Activated naive CD4-positive, alpha-beta T cell treated with Interleukin-2 at 50 U/mL for 16 hours (primary cell): ENCODE results near the gene KIF21B.

Experiments
- DNase-seq: peaks from one replicate; pipeline ENCODE4 v3.0.0-alpha.2; 2020

Gene KIF21B

DNA sequence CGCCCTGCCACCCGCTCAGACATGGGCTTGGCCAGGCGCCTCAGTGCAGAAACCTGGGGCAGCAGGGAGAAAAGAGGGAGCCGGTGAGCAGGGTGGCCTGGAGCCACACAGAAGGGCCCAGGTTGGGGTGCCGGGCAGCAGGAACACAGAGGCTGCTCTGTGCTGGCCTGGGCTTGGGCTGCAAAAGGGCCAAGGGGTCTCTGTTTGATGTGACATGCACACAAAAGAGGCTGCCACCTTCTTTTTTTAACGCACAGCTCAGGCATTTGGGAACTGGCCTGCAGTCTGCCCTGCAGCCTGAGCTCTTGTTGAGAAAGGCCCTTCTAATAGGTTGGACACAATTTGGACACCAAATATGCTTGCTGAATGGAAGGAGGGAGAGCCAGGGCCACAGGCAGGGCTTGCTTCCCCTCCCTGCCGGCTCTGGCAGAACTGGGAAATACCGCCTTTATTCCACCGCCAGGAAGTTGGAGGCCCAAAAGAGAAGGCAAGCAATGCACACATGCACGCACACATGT lies 32.4 kb downstream of the KIF21B start:
- DNase-seq, result no peak

DNA sequence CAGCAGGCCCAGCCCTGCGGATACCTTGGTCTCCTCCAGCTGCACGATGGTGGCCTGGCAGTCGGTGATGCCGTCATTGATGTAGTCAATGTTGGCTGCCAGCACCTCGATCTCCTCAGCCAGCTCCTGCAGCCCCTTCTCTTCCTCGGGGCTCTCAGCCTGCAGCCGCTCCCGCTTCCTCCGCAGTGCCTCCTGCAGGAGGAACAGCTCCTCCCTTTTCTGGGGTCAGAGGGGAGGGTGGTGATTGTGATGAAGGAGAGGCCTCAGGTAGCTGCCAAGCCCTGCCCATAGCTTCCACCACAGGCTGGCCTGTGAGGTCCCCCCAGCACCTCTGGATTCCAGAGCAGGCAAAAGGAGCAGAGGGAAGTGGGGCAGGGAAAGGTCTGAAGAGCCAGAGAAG lies 33.4 kb downstream of the KIF21B start:
- no peak for DNase-seq

DNA sequence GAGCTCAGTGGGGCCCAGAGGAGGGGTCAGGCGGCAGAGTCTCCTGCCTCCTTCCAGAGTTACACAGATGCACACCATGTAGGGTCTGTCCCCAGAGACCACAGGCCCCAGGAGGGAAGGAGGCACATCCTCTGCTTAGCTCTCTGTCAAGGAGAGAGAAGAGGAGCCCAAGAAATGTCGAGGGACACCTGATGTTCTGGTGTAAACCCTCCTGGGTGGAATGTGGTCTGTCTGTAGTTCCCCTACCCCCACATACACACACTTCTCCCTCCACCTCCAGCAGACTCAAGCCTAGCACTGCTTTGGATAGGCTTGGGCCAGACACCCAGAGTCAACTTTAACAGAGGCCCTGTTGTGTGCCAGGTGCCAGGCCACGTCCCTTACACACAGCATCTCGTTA lies 34.2 kb downstream of the KIF21B start:
- DNase-seq, result no peak

DNA sequence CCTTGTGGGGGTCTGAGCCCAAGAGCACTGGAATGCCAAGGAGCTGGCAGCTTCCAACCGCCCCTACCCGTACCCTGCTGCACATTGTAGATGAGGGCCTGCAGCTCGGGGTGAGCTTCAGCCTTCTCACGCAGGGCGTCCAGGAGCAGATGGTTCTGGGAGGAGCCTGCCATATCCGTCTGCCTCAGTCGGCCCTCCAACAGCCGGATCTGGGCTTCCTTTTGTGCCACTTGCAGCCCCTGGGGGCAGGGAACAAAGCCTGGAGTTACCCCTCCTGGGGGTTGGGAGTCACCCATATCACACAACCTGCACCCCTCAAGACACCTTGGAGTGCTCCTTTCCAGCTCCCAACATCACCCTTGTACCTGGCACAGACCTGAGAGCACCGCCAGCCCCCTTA lies 34.8 kb downstream of the KIF21B start:
- no peak for DNase-seq

DNA sequence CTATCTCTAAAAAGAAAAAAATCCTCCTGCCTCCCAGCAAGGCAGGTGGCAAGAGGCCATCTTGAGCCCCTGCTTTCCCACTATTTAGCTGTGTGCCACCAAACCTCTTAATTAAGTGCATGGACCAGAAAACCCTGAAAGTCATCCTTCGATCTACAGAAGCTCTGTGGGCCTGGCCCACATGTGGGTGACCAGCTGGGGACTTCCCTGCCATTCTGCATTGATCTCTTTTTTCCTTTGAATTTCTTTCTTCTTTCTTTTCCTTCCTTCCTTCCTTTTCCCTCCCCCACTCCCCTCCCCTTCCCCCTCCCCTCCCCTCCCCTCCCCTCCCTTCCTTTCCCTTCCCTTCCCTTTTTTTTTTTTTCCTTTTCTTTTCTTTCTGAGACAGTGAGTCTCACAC lies 38.0 kb downstream of the KIF21B start:
- DNase-seq, result no peak

DNA sequence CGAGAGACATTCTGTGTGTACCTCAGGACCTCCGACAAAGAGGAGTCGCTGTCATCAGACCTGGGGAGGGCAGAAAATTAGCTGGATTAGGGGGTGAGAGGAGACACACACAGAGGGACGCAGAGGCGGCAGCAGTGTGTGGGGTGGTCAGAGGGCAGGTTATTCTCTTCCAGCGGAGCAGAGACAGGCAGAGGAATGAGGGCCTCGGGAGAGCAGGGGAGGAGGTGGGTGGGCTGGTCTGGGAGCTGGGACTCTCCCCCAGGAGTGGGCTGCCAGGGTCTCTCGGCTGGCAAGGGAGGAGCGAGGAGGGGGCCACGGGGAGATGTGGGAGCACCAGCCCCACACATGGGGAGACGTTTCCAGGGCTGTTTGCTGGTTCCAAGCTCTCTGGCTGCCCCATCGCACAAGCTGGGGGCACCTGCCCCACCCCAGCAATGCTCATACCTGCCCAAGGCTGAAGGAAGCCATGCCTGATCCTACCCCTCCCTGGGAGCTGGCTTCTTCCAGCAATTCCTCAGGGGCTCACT lies 40.4 kb downstream of the KIF21B start:
- no peak for DNase-seq

DNA sequence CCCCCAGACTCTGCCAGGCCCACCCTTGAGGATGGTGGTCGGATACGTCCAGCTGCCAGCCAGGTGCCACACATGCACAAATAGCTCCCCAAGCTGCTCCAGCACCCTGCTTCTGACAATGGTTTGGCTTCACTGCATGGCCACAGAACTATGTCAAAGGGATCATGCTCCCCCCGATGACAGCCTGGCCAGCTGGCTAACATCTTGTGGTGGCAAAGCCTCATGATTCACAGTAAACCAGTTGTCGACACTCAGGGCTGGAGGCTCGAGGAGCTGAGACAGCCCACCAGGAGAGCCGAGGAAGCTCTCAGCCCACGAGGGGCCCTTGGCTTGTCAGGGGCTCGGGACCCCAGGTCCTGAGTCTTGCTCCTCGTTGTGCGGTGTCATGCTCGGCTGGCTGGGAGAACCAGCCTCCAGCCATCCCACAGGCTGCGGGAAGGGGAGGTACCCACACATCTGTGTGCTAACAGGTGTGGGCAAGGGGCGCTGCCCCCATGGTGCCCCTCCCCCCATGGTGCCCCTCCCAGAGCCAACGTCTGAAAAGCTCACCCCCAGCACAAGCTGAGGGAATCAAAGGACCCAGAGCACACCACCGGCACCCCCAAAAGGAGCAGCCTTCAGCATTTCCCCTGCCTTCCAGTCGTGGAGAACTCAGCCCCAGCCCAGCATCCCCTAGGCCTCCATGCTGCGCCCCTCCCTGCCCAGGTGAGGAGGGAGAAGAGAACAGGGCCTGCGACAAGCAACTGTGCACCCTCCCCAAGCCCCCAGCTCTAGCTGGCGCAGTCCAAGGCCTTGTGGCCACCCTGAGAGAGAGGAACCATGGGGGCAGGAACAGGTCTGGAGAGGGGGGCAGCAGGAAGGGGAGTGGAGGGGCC lies 41.2 kb downstream of the KIF21B start:
- no peak for DNase-seq

DNA sequence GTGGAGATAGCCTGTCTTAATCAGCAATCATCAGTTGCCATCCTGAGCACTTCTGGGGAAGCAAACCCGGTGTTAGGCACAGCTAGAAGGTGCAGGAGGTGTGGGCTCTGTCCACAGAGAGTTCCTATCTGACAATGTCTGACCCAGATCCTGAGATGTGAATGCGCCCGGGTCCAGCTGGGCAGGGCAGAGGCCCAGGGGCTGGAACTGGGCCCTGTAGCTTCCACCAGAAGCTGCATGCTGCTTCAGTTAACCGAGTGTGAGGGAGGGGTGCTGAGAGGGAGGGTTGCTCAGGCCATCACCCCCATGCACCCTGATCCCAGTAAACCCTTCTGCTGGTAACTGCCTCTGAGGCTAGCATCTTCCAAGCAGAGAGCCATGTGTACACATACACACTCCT lies 42.2 kb downstream of the KIF21B start:
- no peak for DNase-seq

DNA sequence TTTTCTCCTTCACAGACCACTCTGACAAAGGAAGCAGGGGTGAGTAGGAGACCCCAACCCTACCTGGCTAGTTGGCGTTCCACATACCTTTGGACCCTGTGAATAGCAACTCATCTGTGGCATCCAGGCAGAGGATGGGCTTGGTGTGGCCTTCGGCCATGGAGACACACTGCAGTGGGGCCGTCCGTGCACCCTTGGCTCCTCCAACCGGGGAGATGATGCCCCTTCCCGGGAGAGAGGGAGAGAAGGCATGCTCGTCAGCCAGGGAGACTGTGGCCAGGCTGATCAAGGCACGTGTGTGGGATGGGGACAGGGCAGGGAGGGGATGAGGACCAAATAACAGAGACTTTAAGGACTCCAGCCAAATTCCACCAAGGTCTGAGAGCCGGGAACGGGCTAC lies 42.6 kb downstream of the KIF21B start:
- no peak for DNase-seq

DNA sequence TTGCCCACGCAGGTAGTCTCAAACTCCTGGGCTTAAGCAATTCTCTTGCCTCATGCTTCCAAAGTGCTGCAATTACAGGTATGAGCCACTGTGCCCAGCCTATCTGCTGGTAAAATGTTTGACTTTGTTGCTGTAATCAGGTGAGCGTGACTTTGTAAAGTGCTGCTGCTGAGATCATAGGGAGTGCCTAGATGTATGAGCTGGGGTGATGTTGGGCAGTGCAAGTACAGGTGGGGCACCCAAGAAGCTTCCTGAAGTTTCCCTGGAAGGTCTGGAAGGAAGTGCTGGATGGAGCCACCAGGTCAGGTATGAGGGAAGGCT lies 43.1 kb downstream of the KIF21B start:
- DNase-seq, result no peak

DNA sequence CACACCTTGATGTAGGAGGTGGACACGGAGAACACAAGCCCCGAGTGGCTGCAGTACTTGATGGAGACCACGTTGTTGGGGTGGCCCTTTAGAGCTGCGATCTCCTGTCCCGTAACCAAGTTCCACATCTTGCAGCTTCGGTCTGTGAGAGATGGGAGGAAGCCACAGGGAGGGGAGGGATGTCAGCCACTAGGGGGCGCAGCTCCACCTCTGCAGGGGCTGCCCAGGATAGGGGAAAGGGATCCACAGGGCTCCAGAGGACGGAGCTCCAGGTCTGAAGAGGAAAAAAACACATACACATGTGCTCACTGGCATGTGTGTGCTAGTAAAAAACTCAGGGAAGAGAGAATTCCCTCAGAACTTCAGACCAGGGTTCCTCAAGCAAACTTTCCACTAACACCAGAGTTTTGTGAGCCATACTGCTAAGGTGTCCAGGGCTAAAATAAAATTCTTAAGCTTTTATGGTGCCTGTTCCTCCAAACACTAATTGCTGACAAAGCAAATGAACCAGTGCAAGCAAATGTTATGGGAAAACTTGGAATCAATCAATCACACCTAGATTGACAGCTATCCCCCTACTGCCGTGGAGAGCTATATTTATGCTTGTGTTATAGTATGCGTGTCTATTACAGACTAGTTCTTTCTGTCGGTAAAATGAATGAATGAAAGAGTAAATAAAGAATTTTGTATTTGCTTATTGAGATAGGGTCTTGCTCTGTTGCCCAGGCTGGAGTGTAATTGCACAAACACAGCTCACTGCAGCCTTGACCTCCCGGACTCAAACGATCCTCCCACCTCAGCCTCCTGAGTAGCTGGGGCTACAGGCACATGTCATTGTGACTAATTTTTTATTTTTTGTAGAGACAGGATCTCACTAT lies 43.7 kb downstream of the KIF21B start:
- DNase-seq, result peak; percentile 71

DNA sequence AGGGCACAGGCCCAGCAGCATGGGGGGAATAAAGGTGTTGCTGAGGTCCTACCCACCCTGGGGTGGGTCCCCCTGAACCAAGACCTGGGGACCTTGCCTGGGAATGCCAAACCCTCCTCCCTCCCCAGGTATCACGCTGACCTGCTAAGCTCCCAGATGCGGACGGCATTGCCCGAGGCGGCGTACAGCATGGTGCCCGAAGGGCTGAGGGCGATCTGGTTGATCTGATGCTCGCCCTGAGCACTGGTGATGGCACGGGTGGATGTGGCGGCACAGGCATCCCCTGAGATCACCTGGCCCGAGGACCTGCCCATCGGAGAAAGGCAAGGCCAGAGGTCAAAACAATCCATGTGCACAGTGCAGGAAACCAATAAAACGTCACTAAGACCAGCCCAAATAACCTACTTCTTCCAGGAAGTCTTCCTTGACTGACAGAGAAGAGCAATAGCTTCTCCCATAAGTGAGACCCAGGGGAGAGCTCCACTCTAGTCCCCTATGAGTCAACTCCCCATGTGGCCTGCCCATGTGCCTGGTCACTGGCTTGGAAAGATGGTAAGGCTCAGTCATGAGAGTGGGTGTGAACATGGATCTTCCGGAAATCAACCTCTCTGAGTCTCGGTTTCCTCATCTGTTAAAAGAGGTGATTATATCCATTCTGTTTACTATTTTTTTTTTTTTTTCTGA lies 46.3 kb downstream of the KIF21B start:
- DNase-seq, result no peak

DNA sequence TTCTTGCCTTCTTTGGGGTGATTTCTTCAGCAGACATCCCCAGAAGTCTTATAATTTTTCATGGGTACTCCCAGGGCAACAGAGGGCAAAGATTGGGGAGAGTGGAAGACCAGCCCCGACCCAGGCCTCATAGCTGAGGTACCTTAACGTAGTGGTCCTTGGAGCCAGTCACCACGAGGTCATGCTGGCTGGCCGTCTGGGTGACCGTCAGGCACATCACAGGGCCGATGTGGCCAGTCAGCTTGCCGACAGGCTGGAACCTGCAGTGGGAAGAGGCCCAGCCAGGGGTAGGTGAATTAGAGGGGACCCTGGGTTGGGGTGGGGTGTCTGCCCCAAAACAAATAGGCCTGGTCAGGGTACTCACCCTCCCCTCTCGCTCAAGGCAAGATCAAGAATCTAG lies 46.9 kb downstream of the KIF21B start:
- no peak for DNase-seq

DNA sequence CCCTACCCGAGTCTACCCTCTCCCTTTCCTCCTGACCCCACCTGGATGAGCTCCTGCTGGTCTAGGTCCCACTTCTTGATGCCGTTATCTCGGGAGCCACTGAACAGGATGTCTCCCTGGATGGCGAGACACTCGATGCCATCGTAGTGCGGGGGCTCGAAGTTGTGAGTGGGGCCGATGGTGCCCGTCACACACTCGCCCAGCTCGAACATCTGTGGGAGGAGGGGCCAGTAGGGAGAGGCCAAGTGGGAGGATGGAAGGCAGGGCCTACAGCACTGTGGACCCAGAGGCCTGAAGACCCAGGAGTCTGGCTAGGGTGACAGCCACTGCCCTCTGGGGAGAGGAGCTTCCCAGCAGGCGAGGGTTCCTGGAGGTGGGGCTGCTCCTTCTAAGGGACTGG lies 48.1 kb downstream of the KIF21B start:
- DNase-seq, result no peak

DNA sequence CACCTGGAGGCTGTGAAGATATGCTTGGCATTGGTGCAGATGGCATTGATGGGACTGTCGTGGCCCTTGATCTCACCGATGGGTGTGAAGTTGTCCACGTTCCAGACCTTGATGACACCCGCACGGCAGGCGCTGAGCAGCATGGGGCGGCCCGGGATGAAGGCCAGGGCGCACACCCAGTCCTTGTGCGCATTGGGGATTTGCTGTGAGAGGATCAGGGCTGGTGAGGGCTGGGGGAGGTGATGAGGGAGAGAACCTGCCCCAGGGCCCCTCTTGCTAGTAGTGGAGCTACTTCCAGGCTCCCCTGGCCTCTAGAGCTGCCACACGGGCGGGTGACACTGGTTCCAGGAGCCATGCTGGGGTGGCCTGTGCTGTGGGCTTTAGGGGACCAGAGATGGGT lies 48.8 kb downstream of the KIF21B start:
- DNase-seq, result no peak

DNA sequence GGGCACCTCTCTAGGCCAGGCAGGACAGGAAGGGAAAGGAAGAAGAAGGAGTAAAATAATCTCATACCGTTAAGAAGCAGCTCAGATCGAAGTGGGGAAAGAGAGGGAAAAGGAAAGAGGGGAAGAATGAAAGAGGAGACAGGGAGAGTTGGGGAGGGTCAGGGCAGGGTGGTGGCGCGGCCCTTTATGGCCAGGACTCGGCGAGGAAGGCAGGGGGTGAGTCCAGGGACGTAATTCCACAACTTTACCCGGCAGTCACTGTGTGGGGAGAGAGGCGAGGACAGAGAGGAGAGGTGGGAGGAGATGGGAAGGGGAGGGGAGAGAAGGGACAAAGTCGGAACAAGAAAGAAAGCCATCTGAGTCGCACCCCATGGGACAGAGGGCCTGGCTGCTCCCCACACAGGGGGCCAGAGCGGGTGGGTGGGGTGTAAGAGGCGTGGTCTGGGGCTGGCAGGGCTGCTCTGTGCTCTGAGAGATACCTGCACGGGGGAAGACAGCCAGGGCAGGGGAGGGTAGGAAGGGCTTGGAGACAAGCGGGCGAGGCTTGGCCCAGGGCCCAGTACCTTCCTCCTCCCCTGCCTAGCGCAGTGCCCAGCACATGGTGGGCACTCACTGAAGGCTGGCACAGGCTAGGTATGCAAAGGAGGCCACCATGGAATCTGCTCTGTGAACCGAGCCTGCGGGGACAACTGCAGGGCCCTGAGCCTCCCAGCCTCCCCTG lies 49.4 kb downstream of the KIF21B start:
- DNase-seq, result no peak

DNA sequence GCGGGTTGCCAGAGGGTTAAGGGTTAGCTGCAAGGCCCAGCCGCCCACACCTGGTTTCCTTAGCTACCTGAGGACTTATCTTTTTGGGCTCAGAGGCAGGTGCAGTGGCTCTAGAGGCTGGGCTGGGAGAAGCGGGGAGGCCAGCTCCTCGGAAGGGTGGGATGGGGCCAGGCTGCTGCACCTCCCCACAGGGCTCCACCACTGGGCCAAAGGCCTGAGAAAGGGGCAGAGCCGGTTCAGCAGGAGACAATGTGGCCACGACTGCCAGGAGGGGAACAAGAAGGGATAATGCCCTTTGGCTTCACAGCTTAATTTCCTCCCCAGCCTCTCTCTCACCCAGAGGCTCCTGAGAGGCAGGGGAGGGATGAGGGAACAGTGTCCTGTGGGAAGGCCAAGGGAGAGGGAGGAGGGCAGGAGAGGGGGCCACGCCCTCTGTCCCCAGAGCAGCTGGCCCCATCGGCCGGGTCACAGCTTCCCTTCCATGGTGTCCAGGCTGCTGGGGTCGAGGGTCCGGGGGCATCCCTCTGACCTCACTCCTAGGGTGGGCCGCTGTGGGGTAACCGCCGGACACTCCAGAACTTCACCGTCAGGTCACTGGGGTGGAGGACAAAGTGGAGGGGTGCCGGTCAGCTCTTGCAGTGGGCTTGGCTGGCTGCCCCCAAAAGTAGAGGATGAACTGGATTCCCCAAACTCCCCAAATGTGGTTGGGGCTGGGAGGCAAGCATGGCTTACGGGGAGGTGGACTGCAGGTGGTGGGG lies 50.4 kb downstream of the KIF21B start:
- DNase-seq, result no peak

DNA sequence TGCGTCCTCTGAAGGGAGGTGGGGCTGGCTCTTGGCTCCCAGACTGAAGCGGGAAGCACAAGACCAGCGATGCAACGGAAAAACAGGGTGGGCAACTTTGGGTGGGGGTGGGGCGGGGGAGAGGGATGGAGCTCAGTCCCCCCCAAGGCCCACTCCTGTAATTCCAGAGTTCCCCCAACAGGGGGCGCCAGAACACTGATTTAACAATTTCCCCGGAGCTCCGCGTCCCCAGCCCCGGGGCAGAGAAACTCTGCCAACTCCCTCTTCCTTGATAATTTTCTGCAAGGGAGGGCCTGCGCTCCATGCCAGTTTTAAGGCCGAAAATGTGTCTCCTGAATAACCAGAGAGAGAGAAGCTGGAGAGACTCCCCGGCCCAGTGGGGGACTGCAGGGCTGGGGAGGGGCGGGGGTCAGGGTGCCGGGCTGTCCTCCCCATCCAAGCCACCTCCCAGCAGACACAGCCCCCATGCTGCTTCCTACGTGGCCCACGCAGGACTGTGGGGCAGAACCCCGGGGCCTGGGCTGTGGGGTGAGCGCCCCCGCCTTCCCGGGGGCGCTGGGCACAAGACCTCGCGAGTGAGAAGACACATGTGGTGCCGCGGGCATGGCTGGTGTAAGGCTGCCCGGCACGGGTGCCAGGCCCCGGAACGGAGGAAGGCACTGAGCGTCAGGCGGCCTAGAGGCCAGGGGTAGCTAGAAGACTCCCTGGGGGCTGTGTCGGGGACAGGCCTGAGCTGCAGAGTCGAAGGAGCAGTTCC lies 51.4 kb downstream of the KIF21B start:
- DNase-seq, result peak; percentile 65

DNA sequence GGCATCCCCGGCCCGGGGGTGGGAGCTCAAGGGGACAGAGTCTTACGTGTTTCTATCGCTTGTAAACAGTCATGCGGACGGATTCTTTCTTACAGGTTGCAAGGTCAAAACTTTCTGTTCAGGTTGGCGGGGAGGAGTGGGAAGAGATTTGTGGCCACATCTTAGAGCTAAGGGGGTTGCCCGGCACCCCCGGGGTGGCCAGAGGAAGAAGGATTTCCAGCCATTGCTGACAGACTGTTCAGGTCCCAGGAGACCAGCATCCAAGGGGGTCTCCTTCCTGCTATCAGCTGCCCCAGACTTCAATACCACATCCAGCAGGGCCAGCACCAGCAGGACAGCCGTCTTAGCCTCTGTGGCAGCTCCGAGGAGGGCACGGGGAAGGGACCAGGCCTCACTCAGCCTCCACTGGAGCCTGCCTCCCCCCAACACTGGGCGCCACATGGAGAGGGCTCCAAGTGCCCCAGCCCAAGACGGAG lies 52.0 kb downstream of the KIF21B start:
- DNase-seq, result no peak

DNA sequence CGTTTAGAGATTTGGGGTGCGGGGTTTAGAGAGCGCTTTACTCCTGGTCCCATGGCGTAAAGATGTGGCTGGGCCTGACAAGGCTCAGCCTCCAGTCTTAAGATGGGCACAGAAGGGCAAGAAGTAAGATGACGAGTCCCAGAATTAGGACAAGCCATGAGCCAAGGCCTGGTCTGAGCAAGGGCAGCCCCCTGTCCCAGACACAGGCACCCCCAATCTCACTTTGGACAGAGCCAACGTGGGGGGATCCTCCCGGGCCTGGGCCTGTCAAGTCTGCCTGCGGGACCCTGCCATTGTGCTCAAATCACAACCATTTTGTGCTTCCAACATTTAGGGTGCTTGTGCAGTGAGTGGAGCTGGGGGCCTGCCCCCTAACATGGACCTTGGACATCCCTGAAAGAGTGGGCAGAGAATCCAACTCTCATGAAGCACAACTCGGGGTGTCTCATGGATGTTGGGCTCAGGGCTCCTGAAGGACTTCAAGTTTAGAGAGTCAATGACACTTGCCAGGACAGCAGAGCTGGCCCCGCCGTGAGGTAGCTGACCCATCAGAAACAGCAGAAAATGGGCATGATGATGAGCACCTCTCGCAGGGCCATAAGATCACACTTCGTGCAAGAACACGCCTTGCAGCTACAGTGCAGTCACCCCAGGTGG lies 52.6 kb downstream of the KIF21B start:
- no peak for DNase-seq
